Esophagus (tissue), 2 donors: ENCODE measurements around the gene LHX3. TPM values are rescaled to one million over a fixed set of nuclear protein-coding genes. Genes with fewer than 3 reads are reported as not detected.

Experiments
- H3K27ac ChIP-seq, 2 donors: one replicate each; pipeline ENCODE4 v1.5.1; 2013; ENCODE audit warnings: low read depth in 2 of 2, mild to moderate bottlenecking in 2 of 2, inconsistent platforms in 1 of 2, low read length in 1 of 2, moderate library complexity in 1 of 2
- H3K27me3 ChIP-seq, 2 donors: one replicate each; pipeline ENCODE4 v1.6.1; 2013; ENCODE audit warnings: low read length in 2 of 2, control low read depth in 1 of 2, mild to moderate bottlenecking in 1 of 2; ENCODE audit not compliant: insufficient read depth in 2 of 2, control insufficient read depth in 1 of 2
- H3K36me3 ChIP-seq, 2 donors: one replicate each; pipeline ENCODE4 v1.6.1; 2013; ENCODE audit warnings: low read length in 1 of 2; ENCODE audit not compliant: control insufficient read depth in 2 of 2, insufficient read depth in 2 of 2
- H3K4me1 ChIP-seq, 2 donors: one replicate each; pipeline ENCODE4 v1.6.1; 2013; ENCODE audit warnings: low read length in 1 of 2; ENCODE audit not compliant: control insufficient read depth in 2 of 2, insufficient read depth in 2 of 2
- H3K4me3 ChIP-seq, 2 donors: one replicate each; pipeline ENCODE4 v1.5.1; 2013; ENCODE audit warnings: low read length in 2 of 2, mild to moderate bottlenecking in 2 of 2, low read depth in 1 of 2, moderate library complexity in 1 of 2
- H3K9me3 ChIP-seq, 2 donors: one replicate each; pipeline ENCODE4 v1.6.1; 2013; ENCODE audit warnings: mild to moderate bottlenecking in 2 of 2, low read depth in 1 of 2, low read length in 1 of 2, moderate library complexity in 1 of 2; ENCODE audit not compliant: control insufficient read depth in 2 of 2, insufficient read depth in 1 of 2
- WGBS, 2 donors: extraction: QIAGEN DNeasy Blood & Tissue Kit; methylation state at CpG; one replicate each; pipeline ENCODE4 v1.1.7; 2013; 5-methylcytosine and 5-hydroxymethylcytosine counted together
- polyA plus RNA-seq, 2 donors: library from polyadenylated mRNA; stranded (reverse); fragments of 200-250 nt; gene quantifications; one replicate each; pipeline ENCODE4 v1.2.3, GENCODE V29; 2013
- donor health status: healthy with polysubstance abuse.
- donor health status: Bipolar disorder and iron deficiency.

LHX3 gene
- polyA plus RNA-seq, 2 donors, result not detected

- H3K27me3 ChIP-seq, result peaks cover 14 to 55% of the 10 kb centered on the region in 2 donors
- H3K4me3 ChIP-seq, result no peak overlapping the region
- H3K9me3 ChIP-seq, result peaks cover 0 to 3% of the 10 kb centered on the region in 2 donors
- peaks cover 5 to 7% of the 10 kb centered on the region in 2 donors for H3K4me1 ChIP-seq
- no peaks in the 10 kb centered on the region for H3K36me3 ChIP-seq
- no peak overlapping the region for H3K27ac ChIP-seq
- WGBS, 2 donors, result 13 to 21% methylated on average over 67 to 99 of the region's 99 CpGs
These were observed 2.2 kb downstream of the LHX3 start for GRCh38 chr9:136202454-136203407.

- peaks cover 5 to 7% of the 10 kb centered on the region in 2 donors for H3K4me1 ChIP-seq
- H3K9me3 ChIP-seq, result peaks cover 0 to 3% of the 10 kb centered on the region in 2 donors
- WGBS, 2 donors, result 10% methylated on average over 75 to 85 of the region's 85 CpGs
- H3K4me3 ChIP-seq, result no peak overlapping the region
- H3K36me3 ChIP-seq, result no peaks in the 10 kb centered on the region
- H3K27ac ChIP-seq, result no peak overlapping the region
- H3K27me3 ChIP-seq, result peaks cover 14 to 63% of the 10 kb centered on the region in 2 donors
These were observed 3.1 kb downstream of the LHX3 start for GRCh38 chr9:136201609-136202453.

DNA sequence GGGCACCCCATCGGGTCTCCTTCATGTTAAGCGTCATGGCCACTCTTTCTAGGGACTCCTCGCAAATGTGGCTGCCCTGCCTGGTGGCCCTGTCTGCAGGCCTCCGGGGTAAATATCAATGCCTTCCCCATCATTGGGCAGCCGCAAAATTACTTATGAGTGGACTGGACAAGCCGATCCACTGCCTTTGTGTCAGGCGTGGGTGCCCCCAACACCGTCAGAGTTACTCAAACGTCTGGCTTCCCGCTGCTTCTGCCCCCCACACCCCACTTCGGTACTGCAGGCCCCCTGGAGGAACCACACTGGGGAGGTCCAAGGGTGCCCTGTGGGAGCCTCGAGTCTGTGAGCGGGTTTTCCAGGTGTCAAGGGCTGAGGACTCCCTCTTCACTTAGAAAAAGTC is 3.8 kb downstream of the LHX3 start:
- 53 to 63% methylated on average over 13 of the region's 13 CpGs for WGBS, 2 donors
- H3K27me3 ChIP-seq, result peaks cover 14 to 69% of the 10 kb centered on the region in 2 donors

DNA sequence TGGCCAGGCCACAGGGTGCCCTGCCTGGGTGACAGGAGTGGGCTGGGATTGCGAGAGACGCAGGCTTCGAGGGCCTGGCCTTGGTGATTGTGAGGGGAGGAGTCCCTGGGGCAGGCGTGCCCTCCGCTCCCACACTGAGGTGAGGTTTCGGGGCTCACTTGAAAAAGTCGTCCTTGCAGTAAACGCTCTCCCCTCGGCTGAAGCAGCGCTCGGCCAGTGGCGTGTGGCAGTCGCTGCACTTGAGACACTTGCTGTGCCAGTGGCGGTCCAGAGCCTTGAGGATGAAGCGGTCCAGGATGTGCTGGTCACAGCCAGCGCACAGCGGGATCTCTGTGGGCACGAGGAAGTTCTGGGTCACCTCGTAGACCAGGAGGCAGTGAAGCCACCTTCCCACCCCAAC is 4.5 kb downstream of the LHX3 start:
- WGBS, 2 donors, result 43 to 57% methylated on average over 19 of the region's 19 CpGs
- H3K36me3 ChIP-seq, result no peaks in the 10 kb centered on the region
- H3K27ac ChIP-seq, result no peak overlapping the region
- H3K4me1 ChIP-seq, result peaks cover 7 to 8% of the 10 kb centered on the region in 2 donors
- H3K9me3 ChIP-seq, result peaks cover 0 to 3% of the 10 kb centered on the region in 2 donors
- H3K4me3 ChIP-seq, result no peak overlapping the region
- peaks cover 19 to 76% of the 10 kb centered on the region in 2 donors for H3K27me3 ChIP-seq

More for the DNA sequence above, 3.8 kb downstream of the LHX3 start:
- Histone ChIP-seq H3K4me1 (peaks cover 7 to 8% of the 10 kb centered on the region in 2 donors), H3K9me3 (peaks cover 0 to 3% of the 10 kb centered on the region in 2 donors), H3K4me3 (no peak overlapping the region), H3K27ac (no peak overlapping the region), H3K36me3 (no peaks in the 10 kb centered on the region)

DNA sequence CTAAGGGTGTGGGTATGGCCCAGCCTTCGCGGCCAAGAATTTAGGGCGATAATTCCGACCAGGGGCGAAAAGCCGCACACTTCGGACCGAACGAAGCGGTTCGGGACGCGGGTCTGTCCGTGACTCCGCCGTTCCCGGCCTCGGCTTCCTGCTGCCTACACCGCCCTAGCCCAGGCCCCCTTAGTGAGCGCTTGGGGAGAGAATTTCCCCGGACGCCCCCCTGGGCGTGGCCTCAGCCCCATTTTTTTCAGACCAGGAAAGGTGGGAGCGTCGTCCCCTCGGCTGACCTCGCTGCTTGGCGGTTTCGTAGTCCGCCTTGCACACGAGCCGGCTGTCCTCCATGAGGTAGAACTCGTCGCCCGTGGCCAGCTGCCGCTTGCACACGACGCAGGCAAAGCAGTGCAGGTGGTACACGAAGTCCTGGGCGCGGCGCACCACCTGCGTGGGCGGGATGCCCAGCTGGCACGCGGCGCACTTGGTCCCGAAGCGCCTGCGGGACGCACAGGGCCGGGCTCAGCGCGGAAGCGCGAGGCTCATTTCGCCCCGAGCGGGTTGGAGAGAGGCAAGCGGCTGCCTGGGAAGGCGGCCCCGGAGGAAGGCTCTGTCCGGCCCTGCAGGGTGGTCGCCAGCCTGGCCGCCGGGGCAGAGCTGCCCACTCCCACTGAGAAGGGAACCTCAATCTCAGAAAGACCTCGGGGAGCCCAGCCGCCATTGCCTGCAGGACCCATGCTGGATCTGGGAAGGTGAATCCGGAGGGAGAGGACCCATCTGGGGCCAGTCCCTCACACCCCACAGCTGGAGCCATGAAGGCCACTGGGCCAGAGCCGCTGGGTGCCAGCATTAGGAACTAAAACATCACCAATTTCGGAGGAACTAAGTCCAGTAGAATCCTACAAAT is 5.3 kb downstream of the LHX3 start:
- H3K27me3 ChIP-seq, result peaks cover 19 to 77% of the 10 kb centered on the region in 2 donors
- H3K27ac ChIP-seq, result no peak overlapping the region
- peaks cover 0 to 3% of the 10 kb centered on the region in 2 donors for H3K9me3 ChIP-seq
- no peak overlapping the region for H3K4me3 ChIP-seq
- peaks cover 7 to 8% of the 10 kb centered on the region in 2 donors for H3K4me1 ChIP-seq
- WGBS, 2 donors, result 10 to 12% methylated on average over 71 of the region's 71 CpGs
- H3K36me3 ChIP-seq, result no peaks in the 10 kb centered on the region

DNA sequence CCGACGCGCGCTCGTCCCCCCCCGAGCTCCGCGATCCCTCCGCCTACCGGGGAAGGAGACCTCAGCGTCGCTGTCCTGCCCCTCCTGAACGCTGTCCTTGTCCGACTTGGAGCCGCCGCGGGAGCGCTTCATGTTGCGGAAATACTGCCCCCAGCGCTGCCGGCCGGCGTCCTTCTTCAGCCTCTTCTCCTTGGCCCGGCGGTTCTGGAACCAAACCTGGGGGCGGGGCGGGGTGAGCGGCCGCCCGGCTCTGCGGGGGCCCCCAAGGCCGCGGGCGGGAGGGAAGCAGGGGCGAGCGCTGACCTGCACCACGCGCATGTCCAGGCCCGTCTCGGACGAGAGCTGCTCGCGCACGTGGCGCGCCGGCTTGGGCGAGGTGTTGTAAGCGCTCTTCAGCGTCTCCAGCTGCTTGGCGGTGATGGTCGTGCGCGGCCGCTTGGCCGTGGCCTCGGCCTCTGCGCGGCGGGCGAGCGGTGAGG is 6.3 kb downstream of the LHX3 start:
- Histone ChIP-seq H3K9me3 (peaks cover 0 to 3% of the 10 kb centered on the region in 2 donors), H3K36me3 (no peaks in the 10 kb centered on the region), H3K27ac (no peak overlapping the region), H3K4me1 (peaks cover 5 to 7% of the 10 kb centered on the region in 2 donors), H3K27me3 (peaks cover 13 to 76% of the 10 kb centered on the region in 2 donors), H3K4me3 (no peak overlapping the region)
- WGBS, 2 donors, result 2% methylated on average over 52 to 62 of the region's 62 CpGs

- no peaks in the 10 kb centered on the region for H3K36me3 ChIP-seq
- H3K27me3 ChIP-seq, result peaks cover 18 to 81% of the 10 kb centered on the region in 2 donors
- H3K27ac ChIP-seq, result no peak overlapping the region
- peaks cover 0 to 3% of the 10 kb centered on the region in 2 donors for H3K9me3 ChIP-seq
- peaks cover 5 to 7% of the 10 kb centered on the region in 2 donors for H3K4me1 ChIP-seq
- no peak overlapping the region for H3K4me3 ChIP-seq
- WGBS, 2 donors, result 11 to 17% methylated on average over 14 to 18 of the region's 18 CpGs
These were observed 6.9 kb downstream of the LHX3 start for GRCh38 chr9:136197930-136198604.

GRCh38 chr9:136197084-136197875 is 7.6 kb downstream of the LHX3 start:
- H3K4me1 ChIP-seq, result peaks cover 5 to 7% of the 10 kb centered on the region in 2 donors
- H3K36me3 ChIP-seq, result no peaks in the 10 kb centered on the region
- H3K27ac ChIP-seq, result no peak overlapping the region
- H3K9me3 ChIP-seq, result peaks cover 0 to 3% of the 10 kb centered on the region in 2 donors
- H3K27me3 ChIP-seq, result peaks cover 15 to 77% of the 10 kb centered on the region in 2 donors
- WGBS, 2 donors, result 11 to 13% methylated on average over 28 to 35 of the region's 35 CpGs
- H3K4me3 ChIP-seq, result no peak overlapping the region
